Erythroblast (primary cell): ENCODE results near the gene CLK4.
A peak's percentile ranks its signal among the peaks of the same experiment; 100 is the strongest.

Source experiments
- DNase-seq, 2 experiments: peaks; one replicate each; lab custom pipeline; 2025; lab: John Stamatoyannopoulos, UW
- GATA1 ChIP-seq: IDR thresholded peaks from 2 replicates; pipeline ENCODE4 v1.6.1; 2011; ENCODE audit warnings: low read depth, mild to moderate bottlenecking, control low read depth, low read length, moderate library complexity
- POLR2A ChIP-seq: IDR thresholded peaks from 2 replicates; pipeline ENCODE4 v1.6.1; 2011; ENCODE audit warnings: mild to moderate bottlenecking, low read length

CLK4 gene

GRCh38 chr5:178625679-178626483, 969 bp downstream of the CLK4 start:
- TF ChIP-seq POLR2A (no peak), GATA1 (no peak)
- peak; percentile 83 to 85 for DNase-seq

- TF ChIP-seq POLR2A (no peak), GATA1 (no peak)
- DNase-seq, result peak; percentile 12 to 23
These were observed 2.0 kb downstream of the CLK4 start for GRCh38 chr5:178624631-178625546.

GRCh38 chr5:178622679-178623247, 4.1 kb downstream of the CLK4 start:
- TF ChIP-seq POLR2A (no peak), GATA1 (no peak)
- no peak for DNase-seq

- TF ChIP-seq GATA1 (no peak), POLR2A (no peak)
- no peak for DNase-seq
These were observed 7.5 kb downstream of the CLK4 start for GRCh38 chr5:178619390-178619789.

GRCh38 chr5:178612299-178612698, 14.6 kb downstream of the CLK4 start:
- DNase-seq, result no peak
- TF ChIP-seq GATA1, result no peak
- no peak for TF ChIP-seq POLR2A

- TF ChIP-seq GATA1, result no peak
- TF ChIP-seq POLR2A, result no peak
- DNase-seq, result no peak
These were observed 20.6 kb downstream of the CLK4 start for GRCh38 chr5:178606269-178606668.

GRCh38 chr5:178605788-178606187, 21.1 kb downstream of the CLK4 start:
- DNase-seq, result no peak
- TF ChIP-seq POLR2A (no peak), GATA1 (no peak)

- no peak for DNase-seq
- TF ChIP-seq POLR2A, result no peak
- no peak for TF ChIP-seq GATA1
These were observed 24.1 kb downstream of the CLK4 start for GRCh38 chr5:178602752-178603151.

- TF ChIP-seq GATA1 (no peak), POLR2A (no peak)
- no peak for DNase-seq
These were observed 31.1 kb downstream of the CLK4 start for GRCh38 chr5:178595750-178596149.

GRCh38 chr5:178595150-178595549, 31.7 kb downstream of the CLK4 start:
- TF ChIP-seq POLR2A (no peak), GATA1 (no peak)
- DNase-seq, result no peak

GRCh38 chr5:178590924-178591423, 35.9 kb downstream of the CLK4 start:
- no peak for DNase-seq
- TF ChIP-seq POLR2A (no peak), GATA1 (no peak)

- TF ChIP-seq POLR2A (no peak), GATA1 (no peak)
- DNase-seq, result peak; percentile 44 to 51
These were observed 36.5 kb downstream of the CLK4 start, which contains the start of gene COL23A1 for GRCh38 chr5:178590141-178590923. TSS of gene COL23A1 (minus strand) at chr5:178590393.
